Gastroesophageal sphincter (tissue), 4 donors: ENCODE results near the gene ALPL. TPM values are rescaled to one million over a fixed set of nuclear protein-coding genes. Genes with fewer than 3 reads are reported as not detected.

Experiments
- ATAC-seq: fragments of 150-250 bp; one replicate; pipeline ENCODE4 v1.9.1; 2016; ENCODE audit warnings: mild to moderate bottlenecking, moderate library complexity
- H3K27ac ChIP-seq, 4 donors: fragments of 200-600 bp; sonication (generic) in 3 of 4; 1 replicate in 3 of 4; 2 replicates in 1 of 4; pipeline ENCODE4 v1.5.1; 2016 to 2019
- H3K27me3 ChIP-seq: fragments of 200-600 bp; sonication (generic); one replicate; pipeline ENCODE4 v1.5.1; 2019
- H3K36me3 ChIP-seq, 2 donors: fragments of 200-600 bp; sonication (generic); one replicate each; pipeline ENCODE4 v1.5.1; 2019; ENCODE audit warnings: control low read depth in 1 of 2
- H3K4me1 ChIP-seq, 3 donors: fragments of 200-600 bp; sonication (generic); 1 replicate in 2 of 3; 2 replicates in 1 of 3; pipeline ENCODE4 v1.5.1; 2016 to 2019; ENCODE audit warnings: control low read depth in 2 of 3
- H3K4me3 ChIP-seq, 2 donors: fragments of 200-600 bp; sonication (generic); one replicate each; pipeline ENCODE4 v1.5.1; 2019; ENCODE audit warnings: mild to moderate bottlenecking in 1 of 2, moderate library complexity in 1 of 2
- H3K9me3 ChIP-seq, 3 donors: fragments of 200-600 bp; sonication (generic); one replicate each; pipeline ENCODE4 v1.5.1; 2017 to 2019; ENCODE audit warnings: control low read depth in 2 of 3
- CTCF ChIP-seq, 4 experiments: fragments of 200-600 bp in 2 of 4; fragments of 450-650 bp in 2 of 4; sonication (generic) in 1 of 4; IDR thresholded peaks; one replicate each; pipeline ENCODE4 v1.5.1; 2017 to 2019; ENCODE audit warnings: antibody characterized with exemption in 4 of 4, mild to moderate bottlenecking in 2 of 4, moderate library complexity in 2 of 4
- EP300 ChIP-seq: sonication (generic); formaldehyde crosslinking; IDR thresholded peaks from one replicate; pipeline ENCODE4 v1.6.1; 2017; ENCODE audit warnings: antibody characterized with exemption, mild to moderate bottlenecking
- POLR2A ChIP-seq, 2 donors: fragments of 450-650 bp; IDR thresholded peaks; one replicate each; pipeline ENCODE4 v1.6.1; 2017; ENCODE audit warnings: antibody characterized with exemption in 2 of 2, mild to moderate bottlenecking in 2 of 2, moderate library complexity in 1 of 2
- POLR2AphosphoS5 ChIP-seq: sonication (generic); formaldehyde crosslinking; IDR thresholded peaks from one replicate; pipeline ENCODE4 v1.6.1; 2017; ENCODE audit warnings: antibody characterized with exemption
- WGBS, 2 donors: methylation state at CpG; one replicate each; pipeline ENCODE4 v1.1.5; 2018; ENCODE audit warnings: low coverage in 1 of 2; 5-methylcytosine and 5-hydroxymethylcytosine counted together
- total RNA-seq, 4 donors: library from RNA; depleted of rRNA; stranded (reverse); fragments of >200 nt; gene quantifications; one replicate each; pipeline ENCODE4 v1.1.0, GENCODE V29; 2016

Gene ALPL
- total RNA-seq, 4 donors from 2014 or later, result 0.62 to 6.1 (median 3.9) TPM

DNA sequence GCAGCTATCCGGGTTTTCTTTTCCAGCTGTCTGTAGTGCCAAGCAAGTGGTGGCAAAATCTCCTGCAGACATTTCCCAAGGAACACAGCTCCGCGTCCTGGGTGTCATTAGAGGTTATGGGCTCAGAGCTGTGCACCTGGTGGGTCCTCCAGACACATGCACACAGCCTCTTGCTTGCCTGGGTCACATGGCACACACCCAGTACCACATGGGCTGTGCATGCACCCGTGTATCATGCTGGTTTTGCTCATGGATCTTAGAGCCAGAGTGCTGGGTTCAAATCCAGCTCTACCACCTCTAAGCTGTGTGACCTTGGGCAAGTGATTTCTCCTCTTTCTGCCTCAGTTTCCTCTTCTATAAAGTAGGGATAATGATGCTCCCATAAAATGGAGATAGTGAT is 61.7 kb downstream of the ALPL start:
- no peaks in the 10 kb centered on the region for H3K36me3 ChIP-seq
- no peak overlapping the region for H3K4me3 ChIP-seq
- ATAC-seq, result no peak
- no peaks in the 10 kb centered on the region for H3K27me3 ChIP-seq
- no CpG with 5 or more reads among the region's 4 CpGs for WGBS, 2 donors
- TF ChIP-seq POLR2A (IDR thresholded peaks at IDR 0.05) (no peak), CTCF (IDR thresholded peaks at IDR 0.05) (no peak), EP300 (no peak), POLR2AphosphoS5 (no peak)
- peaks cover 0 to 6% (median 0%) of the 10 kb centered on the region in 3 donors for H3K9me3 ChIP-seq
- H3K27ac ChIP-seq, result no peak overlapping the region
- H3K4me1 ChIP-seq, result peaks cover 0 to 24% (median 5%) of the 10 kb centered on the region in 3 donors

DNA sequence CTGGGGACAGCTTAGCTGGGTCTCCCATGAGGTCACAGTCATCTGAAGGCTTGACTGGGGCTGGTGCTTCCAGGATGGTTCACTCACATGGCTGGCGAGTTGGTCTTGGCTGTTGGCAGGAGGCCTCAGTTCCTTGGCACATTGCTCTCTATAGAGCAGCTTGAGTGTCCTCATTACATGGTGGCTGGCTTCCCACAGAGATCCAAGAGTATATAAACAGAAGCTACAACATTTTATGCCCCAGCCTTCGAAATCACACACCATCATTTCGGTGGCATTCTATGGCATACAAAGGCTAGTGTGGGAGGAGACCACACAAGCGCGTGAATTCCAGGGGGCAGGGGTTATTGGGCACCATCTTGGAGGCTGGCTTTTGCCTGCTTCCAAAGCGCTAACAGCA is 63.0 kb downstream of the ALPL start:
- no peak for ATAC-seq
- H3K36me3 ChIP-seq, result no peaks in the 10 kb centered on the region
- peaks cover 0 to 24% (median 5%) of the 10 kb centered on the region in 3 donors for H3K4me1 ChIP-seq
- TF ChIP-seq POLR2A (IDR thresholded peaks at IDR 0.05), result no peak
- no peak for TF ChIP-seq CTCF (IDR thresholded peaks at IDR 0.05)
- H3K27ac ChIP-seq, result no peak overlapping the region
- H3K4me3 ChIP-seq, result no peak overlapping the region
- WGBS, 2 donors, result 79 to 100% methylated on average over 1 to 3 of the region's 6 CpGs
- no peaks in the 10 kb centered on the region for H3K27me3 ChIP-seq
- H3K9me3 ChIP-seq, result peaks cover 0 to 6% (median 0%) of the 10 kb centered on the region in 3 donors

DNA sequence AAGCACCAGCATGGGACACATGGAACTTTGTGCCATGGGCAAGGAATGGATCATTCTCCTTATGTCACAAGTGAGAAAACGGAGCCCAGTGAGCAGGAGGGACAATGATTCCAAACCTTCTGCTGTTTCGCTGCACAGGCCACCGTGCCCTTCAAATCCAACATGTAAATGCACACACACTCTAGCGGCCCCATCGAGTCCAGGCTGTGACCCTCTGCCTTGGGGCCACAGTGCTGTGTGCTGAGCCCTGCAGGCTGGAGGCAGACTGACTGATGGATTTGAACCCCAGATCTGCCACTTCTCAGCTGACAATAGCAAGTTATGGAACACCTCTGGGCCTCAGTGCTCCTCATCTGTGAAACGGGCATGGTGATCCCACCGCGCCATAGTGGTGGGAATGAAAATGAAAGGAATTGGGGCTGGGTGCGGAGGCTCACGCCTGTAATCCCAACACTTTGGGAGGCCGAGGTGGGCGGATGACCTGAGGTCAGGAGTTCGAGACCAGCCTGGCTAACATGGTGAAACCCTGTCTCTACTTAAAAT is 63.6 kb downstream of the ALPL start:
- Histone ChIP-seq H3K27me3 (no peaks in the 10 kb centered on the region), H3K36me3 (no peaks in the 10 kb centered on the region), H3K4me3 (no peak overlapping the region), H3K9me3 (peaks cover 0 to 6% (median 0%) of the 10 kb centered on the region in 3 donors), H3K27ac (no peak overlapping the region), H3K4me1 (peaks cover 0 to 24% (median 5%) of the 10 kb centered on the region in 3 donors)
- no peak for ATAC-seq
- WGBS, 2 donors, result 86 to 93% methylated on average over 3 to 8 of the region's 13 CpGs
- TF ChIP-seq EP300, result no peak
- TF ChIP-seq POLR2A (IDR thresholded peaks at IDR 0.05), result no peak
- no peak for TF ChIP-seq POLR2AphosphoS5
- no peak for TF ChIP-seq CTCF (IDR thresholded peaks at IDR 0.05)

- peaks cover 0 to 24% (median 5%) of the 10 kb centered on the region in 3 donors for H3K4me1 ChIP-seq
- H3K27ac ChIP-seq, result peak overlapping the region in 3 of 4 donors; percentile 27 to 86 (median 85)
- TF ChIP-seq CTCF (IDR thresholded peaks at IDR 0.05), result no peak
- TF ChIP-seq POLR2AphosphoS5, result no peak
- TF ChIP-seq POLR2A (IDR thresholded peaks at IDR 0.05), result no peak
- TF ChIP-seq EP300, result no peak
- H3K36me3 ChIP-seq, result no peaks in the 10 kb centered on the region
- 40 to 67% methylated on average over 1 of the region's 11 CpGs for WGBS, 2 donors
- no peak overlapping the region for H3K4me3 ChIP-seq
- no peak for ATAC-seq
- H3K9me3 ChIP-seq, result peaks cover 0 to 6% (median 0%) of the 10 kb centered on the region in 3 donors
- H3K27me3 ChIP-seq, result no peaks in the 10 kb centered on the region
These were observed 64.3 kb downstream of the ALPL start for GRCh38 chr1:21573475-21573874.

- H3K27ac ChIP-seq, result peak overlapping the region in 3 of 4 donors; percentile 79 to 86 (median 85)
- no peaks in the 10 kb centered on the region for H3K36me3 ChIP-seq
- H3K9me3 ChIP-seq, result peaks cover 0 to 6% (median 0%) of the 10 kb centered on the region in 3 donors
- peaks cover 0 to 24% (median 5%) of the 10 kb centered on the region in 3 donors for H3K4me1 ChIP-seq
- no peaks in the 10 kb centered on the region for H3K27me3 ChIP-seq
- no peak overlapping the region for H3K4me3 ChIP-seq
- TF ChIP-seq POLR2AphosphoS5 (peak; percentile 33), CTCF (IDR thresholded peaks at IDR 0.05) (peak in 3 of 4 experiments; percentile 41 to 74 (median 60)), EP300 (no peak)
- peak; percentile 83 for ATAC-seq
- WGBS, 2 donors, result 4 to 7% methylated on average over 4 of the region's 11 CpGs
These were observed 64.8 kb downstream of the ALPL start for GRCh38 chr1:21573971-21574465.
